Glomerular visceral epithelial cell (primary cell): ENCODE data around the gene ACCS.
A peak's percentile ranks its signal among the peaks of the same experiment; 100 is the strongest.

ENCODE experiments used
- DNase-seq: peaks from one replicate; pipeline ENCODE4 v3.0.0-alpha.2; 2016; ENCODE audit errors: extremely low spot score

ACCS gene

DNA sequence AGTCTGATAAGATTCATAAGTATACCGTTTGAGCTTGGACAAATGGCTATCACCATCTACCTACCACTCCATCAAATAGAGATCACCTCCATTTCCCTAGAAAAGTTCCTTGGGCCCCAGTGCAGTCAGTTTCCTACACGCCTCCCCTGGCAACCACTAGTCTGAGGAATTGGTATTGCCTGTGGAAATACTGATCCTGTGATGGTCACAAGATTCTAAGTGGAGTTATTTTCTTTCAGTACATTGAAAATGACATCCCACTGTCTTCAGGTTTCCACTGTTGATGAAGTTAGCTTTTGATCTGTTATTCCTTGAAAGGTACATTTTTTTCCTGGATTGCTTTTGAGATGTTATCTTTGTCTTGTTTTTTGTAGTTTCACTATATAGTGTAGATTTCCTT, 22.9 kb upstream of the ACCS start:
- no peak for DNase-seq

DNA sequence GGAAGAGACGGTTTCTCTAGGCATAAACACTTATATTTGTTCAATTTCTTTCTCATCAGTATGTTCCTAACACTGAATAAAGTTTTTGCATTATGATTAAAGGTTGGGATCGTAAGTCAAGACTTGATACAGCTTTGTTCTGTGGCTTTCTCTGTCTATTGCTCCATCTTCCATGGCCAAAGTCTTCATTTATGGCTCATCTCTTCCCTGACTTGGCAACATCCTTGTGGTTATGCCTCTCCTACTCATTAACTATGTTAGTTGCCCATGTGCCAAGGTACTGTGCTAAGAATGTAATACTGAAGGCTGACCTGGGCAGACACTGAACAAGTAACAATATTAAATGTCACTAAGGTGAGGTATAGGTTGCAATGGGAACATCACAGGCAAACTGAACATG, 19.9 kb upstream of the ACCS start:
- no peak for DNase-seq

DNA sequence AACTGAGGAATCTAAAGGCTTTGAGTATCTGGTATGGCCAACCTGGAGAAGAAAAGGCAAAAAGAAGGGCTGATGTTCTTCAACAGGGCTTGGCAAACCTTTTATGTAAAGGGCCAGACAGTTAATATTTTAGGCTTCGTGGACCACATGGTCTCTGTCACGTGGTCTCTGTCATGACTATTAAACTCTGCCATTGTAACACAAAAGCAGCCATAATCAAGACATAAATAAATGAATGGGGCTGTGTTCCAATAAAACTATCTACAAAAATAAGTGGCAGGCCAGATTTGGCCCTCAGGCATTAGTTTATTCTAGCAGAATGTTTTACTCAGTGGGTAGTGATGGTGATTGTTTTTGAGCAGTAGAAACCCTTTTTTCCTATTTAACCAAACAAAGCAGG, 18.8 kb upstream of the ACCS start:
- no peak for DNase-seq

DNA sequence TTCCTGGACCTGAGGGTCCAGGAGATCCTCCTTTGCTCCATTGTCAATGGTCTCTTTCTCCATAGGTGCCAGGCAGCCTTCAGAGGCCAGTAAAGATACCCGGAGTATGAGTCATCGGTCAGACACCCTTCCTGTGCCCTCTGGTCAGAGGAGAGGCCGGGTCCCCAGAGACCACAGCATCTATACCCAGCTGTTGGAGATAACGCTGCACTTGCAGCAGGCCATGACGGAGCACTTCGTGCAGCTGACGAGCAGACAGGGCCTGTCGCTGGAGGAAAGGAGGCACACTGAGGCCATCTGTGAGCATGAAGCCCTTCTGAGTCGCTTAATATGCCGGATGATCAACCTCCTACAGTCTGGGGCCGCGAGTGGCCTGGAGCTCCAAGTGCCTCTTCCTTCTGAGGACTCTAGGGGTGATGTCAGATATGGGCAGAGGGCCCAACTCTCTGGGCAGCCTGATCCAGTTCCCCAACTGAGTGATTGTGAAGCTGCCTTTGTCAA, 18.1 kb upstream of the ACCS start, which contains the start of gene ACCSL:
Gene ACCSL (plus strand): TSS at position 51 of the 501 bp plus-strand sequence. CDS start 56 bp downstream, at position 107.
- peak; percentile 5 for DNase-seq

DNA sequence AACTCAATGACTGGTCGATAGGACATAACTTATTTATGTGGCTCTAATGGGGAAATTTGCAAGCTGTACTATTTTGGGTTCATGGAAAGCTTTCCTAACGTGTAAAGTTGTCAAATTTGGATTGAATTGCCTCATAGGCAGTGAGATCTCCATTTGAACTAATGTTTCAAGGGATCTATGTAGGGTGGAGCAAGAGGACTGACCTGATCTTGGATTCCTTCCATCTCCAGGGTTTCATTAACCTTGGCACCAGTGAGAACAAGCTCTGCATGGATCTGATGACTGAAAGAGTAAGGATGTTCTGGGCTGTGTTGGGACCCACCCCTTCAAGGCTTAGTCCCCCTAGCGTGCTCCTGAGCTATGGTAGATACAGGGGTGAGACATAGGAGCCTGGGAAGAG, 16.2 kb upstream of the ACCS start:
- DNase-seq: no peak

DNA sequence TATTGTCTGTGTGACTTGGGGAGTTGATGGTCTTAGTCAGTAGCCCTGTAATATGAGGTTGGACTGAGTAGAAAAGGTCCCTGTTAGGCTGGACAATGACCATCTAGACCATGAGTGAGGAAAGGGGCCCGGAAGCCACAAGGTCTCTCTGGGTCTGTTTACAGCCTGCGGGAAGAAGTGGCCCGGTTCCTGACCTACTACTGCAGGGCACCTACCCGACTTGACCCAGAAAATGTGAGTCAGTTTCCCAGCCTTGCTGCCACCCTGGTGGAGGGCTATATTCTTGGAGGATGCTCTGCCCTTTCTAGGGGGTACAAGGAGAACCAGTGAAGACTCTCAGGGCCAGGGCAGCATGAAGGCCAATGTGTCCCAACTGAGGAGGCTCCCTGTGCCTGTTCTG, 14.9 kb upstream of the ACCS start:
- no peak for DNase-seq

DNA sequence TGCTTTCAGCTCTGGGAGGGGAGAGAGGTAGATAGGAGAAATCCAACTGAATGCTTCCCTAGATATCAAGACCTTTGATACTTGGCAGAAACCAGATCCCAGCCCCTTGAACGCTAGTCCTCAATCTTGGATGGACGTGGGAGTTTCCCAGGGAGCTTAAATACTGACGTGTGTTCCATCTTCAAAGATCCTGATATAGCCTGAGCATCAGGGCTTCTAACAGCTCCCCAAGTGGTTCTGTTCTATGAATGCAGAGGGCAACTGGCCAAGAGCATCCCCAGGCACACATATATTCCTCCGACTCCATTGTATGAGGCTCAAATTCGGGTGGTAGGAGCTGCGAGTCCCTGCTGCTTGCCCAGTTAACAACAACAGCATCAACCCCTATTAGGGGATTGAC, 8.7 kb upstream of the ACCS start:
- DNase-seq: no peak

DNA sequence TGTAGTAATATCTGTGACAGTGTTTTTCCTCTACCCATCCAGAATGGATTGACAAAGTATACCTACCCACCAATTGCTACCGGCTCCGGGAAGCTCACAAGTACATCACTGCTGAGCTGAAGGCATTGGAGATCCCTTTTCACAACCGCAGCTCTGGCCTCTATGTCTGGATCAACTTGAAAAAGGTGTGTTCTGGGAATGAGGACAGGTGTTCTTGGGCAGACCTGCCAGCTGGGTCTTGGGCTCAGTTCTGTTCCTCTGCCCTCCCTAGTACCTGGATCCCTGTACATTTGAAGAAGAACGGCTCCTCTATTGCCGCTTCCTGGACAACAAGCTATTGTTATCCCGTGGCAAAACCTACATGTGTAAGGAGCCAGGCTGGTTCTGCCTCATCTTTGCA, 7.8 kb upstream of the ACCS start:
- no peak for DNase-seq

DNA sequence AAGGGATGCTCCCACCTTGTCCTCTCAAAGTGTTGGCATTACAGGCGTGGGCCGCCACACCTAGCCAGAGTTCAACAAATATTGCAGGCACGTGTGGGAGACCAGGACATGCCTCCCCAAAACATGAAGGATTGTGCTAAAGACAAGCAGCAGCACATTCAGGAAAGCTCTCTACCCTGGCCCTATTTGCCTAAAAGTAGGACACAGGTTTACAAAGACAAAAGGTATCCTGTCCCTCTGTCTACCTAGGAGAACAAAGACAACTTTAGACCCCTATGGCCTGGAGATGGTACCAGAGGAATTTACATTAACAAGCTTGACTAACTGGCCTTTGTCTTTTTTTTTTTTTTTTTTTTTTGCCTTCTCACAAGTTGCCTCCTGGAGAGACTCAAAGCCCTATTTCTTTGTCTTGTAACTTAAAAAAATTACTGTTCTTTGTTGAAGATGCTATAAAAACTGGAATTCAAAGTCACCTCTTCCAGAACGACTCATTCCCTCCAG, 859 bp upstream of the ACCS start:
- no peak for DNase-seq

DNA sequence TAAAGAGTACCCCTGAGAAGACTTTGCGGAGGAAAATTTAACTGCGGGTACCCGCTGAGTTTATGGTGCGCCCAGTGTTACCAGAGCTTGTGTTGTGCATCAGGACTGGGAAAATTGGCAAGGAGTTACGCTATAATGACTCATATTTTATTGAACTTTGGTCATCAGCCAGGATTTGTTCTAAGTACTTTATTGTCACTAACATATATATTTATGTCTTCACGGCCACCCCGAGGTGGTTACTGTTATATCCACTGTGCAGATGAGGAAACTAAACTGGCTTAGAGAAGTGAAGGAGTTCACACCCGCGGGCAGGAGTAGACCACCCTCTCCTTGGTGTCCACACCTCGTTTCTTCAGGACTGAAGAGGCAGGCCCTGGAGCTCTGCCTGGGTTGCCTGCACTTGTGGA, 667 bp downstream of the ACCS start:
- DNase-seq: no peak

DNA sequence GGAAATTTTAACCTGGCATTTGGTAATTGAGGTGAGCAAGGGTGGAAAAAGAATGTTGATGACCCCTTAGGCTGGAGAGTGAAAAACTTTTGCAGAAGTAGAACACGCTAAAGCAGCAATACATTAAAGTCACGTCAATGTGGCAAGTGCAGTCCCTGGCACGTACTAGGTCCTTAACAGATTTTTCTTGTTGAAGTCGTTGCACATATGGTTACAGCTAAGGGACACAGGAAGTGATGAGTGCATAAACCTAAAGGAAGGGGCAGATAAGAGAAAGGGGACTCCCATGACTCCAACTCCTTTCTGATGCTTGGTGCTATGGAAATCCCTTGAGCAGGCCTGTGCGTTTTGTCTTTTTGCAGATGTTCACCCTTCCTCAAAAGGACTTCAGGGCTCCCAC, 1.2 kb downstream of the ACCS start:
- DNase-seq: no peak

DNA sequence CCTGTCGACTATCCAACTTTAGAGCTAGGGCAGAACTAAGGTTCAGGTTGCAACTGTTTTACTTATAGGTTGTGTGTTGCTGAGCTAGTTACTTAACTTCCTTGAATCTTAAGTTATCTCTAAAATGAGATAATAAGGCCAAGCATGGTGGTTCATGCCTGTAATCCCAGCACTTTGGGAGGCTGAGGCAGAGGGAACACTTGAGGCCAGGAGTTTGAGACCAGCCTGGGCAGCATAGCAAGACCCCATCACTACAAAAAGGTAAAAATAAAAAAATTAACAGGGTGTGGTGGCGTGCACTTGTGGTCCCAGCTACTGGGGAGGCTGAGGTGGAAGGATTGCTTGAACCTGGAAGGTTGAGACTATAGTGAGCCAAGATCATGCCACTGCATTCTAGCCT, 2.1 kb downstream of the ACCS start:
- no peak for DNase-seq

DNA sequence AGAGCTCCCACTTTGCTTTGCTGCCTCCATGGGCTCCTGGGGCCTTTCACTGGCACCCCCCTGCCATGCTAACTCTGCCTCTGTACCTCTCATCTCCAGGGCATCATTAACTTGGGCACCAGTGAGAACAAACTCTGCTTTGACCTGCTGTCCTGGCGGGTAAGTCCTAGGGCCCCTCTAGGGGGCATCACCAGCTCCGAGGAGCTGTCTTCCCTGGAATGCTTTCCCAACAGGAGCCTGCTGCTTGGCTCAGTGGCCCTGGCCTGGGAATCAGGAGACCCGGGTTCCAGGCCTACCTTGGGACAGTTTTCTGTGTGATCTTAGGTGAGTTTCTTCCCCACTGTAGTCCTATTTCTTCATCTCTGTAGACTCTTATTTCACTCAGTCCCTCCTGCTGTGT, 5.1 kb downstream of the ACCS start:
- no peak for DNase-seq

DNA sequence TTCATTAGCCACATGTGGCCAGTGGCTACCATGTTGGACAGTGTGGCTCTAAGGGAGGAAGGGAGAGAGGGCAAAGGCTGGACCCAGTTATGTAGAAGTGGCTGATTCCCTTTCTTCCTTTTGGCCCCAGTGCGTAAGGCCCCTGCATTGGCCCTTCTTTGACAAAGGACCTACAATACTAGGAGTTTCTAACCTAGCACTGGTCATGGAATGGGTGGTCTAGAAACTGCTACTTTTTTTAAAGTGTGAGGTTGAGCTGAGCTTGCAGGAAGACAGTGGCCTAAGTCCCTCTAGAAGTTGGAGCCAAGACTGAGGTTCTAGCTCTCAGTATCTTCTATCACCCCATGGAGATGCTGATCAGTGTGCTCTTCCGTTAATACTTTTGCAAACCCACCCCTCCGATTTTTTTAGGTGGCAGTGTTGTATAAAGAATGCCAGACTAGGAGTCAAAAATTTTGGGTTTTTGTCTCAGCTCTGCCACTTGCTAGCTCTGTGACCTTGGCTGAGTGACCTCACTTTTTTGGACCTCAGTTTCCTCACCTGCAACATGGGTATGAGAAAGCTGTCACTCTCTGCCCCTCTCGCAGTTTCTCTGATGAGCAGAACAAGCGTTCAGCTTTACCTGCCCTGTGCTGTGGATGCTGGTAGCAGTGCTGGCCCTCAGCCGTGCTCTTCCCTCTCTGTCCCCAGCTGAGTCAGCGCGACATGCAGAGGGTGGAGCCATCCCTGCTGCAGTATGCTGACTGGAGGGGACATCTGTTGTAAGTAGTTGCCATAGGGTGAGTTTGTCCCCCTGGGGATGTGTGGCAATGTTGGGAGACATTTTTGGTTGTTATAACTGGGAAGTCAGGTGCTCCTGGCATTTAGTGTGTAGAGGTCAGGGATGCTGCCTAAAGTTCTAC, 6.9 kb downstream of the ACCS start:
- no peak for DNase-seq

DNA sequence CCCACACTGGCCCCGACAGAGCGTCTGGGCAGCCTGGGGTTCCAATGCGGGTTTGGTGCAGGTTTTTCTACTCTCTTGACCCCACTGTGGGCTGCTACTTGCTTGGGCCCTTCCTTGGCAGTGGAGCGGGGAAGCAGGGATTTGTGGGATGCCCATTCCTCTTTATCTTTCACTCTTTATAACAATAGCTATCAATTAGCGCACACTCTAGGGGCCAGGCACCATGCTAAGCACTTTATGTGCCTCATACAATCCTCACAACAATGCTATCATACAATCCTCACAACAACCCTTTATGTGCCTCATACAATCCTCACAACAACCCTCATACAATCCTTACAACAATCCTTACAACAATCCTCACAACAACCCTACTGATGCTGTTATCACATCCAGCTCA, 12.7 kb downstream of the ACCS start:
- DNase-seq: no peak

DNA sequence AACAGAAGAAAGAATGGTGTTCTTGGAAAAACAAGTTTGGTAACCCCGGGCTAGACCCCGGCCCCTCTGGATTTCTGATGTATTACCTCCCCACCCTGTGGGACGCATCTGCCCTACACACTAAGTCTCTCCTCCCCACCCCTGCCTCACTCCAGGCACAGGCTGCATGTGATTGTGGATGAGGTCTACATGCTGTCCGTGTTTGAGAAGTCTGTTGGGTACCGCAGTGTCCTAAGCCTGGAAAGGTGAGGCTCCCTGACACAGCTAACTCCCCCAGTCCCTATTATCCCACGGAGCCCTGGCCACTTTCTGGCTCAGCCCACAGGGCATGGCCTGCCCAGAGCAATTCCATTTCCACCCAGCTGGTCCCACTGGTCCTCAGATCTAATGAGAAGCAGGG, 13.3 kb downstream of the ACCS start:
- DNase-seq: no peak

DNA sequence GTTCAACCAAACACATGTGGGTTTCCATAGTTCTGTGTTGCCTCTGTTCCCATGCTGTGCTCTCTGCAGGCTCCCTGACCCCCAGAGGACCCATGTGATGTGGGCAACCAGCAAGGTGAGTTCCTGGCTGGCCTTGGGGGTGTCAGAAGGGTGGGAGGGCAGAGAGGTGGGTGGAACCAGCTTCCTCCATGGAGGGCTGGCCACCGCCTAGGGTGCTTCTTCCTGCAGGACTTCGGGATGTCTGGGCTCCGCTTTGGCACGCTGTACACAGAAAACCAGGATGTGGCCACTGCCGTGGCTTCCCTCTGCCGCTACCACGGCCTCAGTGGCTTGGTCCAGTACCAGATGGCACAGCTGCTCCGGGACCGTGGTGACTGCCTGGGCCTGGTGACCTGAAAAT, 14.9 kb downstream of the ACCS start:
- no peak for DNase-seq

DNA sequence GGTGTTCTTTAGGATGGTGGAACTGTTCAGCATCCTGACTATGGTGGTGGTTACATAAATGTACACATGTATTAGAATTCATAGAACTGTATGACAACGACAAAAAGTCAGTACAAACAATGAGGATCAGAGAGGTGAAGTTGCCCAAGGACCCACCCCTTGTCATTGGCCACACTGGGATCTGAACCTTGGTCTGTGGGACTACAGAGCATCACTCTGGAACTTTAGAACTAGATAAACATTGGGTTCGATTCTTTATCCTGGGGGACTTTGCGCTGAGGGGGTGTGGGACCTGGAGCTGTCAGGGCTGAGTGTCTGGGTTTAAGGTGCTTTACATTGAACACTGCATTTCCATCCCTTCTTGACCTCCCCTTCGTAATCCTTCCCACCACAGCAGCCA, 16.6 kb downstream of the ACCS start:
- no peak for DNase-seq

DNA sequence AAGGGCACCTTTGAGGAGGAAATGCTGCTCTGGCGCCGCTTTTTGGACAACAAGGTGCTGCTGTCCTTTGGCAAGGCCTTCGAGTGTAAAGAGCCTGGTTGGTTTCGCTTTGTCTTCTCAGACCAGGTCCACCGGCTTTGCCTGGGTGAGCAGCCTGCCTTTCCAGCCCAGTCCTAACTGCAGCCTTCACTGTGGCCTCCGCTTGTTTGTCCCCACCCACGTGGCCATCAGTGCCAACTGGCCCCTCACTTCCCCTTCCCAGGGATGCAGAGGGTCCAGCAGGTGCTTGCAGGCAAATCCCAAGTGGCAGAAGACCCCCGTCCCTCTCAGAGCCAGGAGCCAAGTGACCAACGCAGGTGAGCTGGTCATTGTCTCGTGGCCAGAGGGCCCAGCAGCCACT, 17.4 kb downstream of the ACCS start:
- DNase-seq: no peak

DNA sequence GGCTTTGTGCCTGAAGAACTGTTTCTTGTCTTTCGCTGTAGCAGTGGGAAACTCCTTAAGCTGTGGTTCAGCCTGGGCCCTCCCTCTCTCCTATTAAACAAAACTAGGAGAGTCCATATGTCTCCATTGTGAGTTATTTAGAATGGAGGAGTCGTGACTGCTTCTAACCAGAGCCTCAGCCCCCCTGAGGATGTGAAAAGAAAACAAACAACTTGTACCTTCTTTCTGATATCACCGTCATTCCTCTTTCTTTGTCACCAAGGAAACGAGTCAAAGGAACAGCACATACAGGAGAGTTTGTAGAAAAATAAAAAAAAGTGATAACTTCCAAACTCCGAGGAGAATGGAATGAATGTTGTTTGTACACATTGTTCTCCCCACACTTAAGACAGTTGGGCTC, 17.8 kb downstream of the ACCS start:
- no peak for DNase-seq

DNA sequence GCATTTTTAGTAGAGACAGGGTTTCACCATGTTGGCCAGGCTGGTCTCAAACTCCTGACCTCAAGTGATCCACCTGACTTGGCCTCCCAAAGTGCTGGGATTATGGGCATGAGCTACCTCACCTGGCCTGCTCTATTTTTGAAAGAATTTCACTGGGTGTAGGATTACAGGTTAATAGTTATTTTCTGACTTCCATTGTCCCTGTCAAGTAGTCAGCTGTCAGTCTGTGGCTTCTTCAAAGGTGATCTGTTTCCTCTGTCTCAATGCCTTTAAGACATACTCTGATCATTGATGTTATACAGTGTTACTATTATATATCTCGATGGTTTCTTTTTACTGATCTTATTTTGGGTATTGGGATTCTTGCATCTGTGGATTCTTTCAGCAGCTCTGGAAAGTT, 19.3 kb downstream of the ACCS start:
- DNase-seq: no peak

DNA sequence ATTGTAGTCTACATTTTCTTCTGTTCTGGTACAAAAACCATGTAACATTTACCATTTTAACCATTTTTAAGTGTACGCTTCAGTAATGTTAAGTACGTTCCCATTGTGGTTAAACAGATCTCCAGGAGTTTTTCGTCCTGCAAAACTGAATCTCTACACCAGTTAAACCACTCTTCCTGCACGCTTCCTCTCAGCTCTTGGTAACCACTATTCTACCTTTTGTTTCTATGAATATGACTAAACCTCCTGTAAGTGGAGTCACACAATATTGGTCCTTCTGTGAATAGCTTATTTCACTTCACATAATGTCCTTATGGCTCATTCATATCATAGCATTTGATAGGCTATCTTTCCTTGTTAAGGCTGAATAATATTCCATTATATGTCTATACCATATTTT, 22.3 kb downstream of the ACCS start:
- DNase-seq: no peak

DNA sequence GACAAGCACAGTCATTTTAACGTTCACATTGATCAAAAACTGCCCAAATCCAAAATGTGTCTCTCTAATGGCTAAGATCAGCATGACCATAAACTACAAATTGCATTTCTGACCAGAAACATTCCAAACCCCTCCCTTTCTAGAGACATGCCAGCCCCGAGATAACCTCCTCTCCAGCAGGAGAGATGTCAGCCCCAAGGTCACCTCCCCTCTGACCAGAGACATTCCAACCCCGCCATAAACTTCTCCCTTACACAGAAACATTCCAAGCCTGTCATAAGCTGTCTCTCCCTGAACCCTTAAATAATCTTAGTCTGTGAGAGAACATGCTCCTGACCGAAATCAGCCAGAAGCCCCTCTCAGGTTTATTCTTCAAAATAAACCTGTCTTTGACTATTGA, 22.8 kb downstream of the ACCS start:
- no peak for DNase-seq

DNA sequence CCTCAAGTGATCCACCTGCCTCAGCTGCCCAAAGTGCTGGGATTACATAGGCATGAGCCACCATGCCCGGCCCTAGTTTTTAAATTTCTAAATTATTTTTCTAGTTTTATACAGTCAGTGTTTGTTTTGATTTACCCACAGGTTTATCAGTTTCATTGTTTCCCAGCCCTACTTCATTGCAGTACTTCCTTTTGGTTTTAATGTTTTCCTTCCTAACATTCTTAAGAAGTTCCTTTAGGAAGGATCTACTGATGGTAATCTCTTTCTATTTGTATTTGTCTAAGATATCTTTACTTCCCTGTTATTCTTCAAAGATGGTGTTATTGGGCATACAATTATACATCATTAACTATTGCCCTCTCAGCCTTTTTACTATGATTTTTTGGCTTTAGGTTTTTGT, 24.5 kb downstream of the ACCS start:
- DNase-seq: no peak
